Loucy (cell line): ENCODE results near the gene WWTR1.

Experiments
- H2AFZ ChIP-seq: fragments of 200-600 bp; sonication (generic); 2 replicates; pipeline ENCODE4 v1.6.0; 2016; ENCODE audit warnings: antibody characterized with exemption, mild to moderate bottlenecking, low read length, moderate library complexity
- H3F3A ChIP-seq: fragments of 200-600 bp; 2 replicates; pipeline ENCODE4 v1.6.0; 2016; ENCODE audit warnings: antibody characterized with exemption, low read depth, mild to moderate bottlenecking
- H3K27me3 ChIP-seq: fragments of 200-600 bp; sonication (generic); 2 replicates; pipeline ENCODE4 v1.6.1; 2014; ENCODE audit warnings: low read length, mild to moderate bottlenecking; ENCODE audit not compliant: insufficient read depth, poor library complexity, severe bottlenecking
- H3K36me3 ChIP-seq: fragments of 200-600 bp; sonication (generic); 2 replicates; pipeline ENCODE4 v1.6.1; 2016; ENCODE audit warnings: low read length; ENCODE audit not compliant: insufficient read depth
- H3K4me1 ChIP-seq: fragments of 200-600 bp; sonication (generic); 2 replicates; pipeline ENCODE4 v1.5.1; 2014; ENCODE audit warnings: low read length, mild to moderate bottlenecking; ENCODE audit not compliant: insufficient read depth, poor library complexity, severe bottlenecking
- H3K4me2 ChIP-seq: fragments of 200-600 bp; sonication (generic); 2 replicates; pipeline ENCODE4 v1.6.0; 2014; ENCODE audit warnings: antibody characterized with exemption, low read length, low read depth, mild to moderate bottlenecking; ENCODE audit not compliant: poor library complexity, severe bottlenecking
- H3K4me3 ChIP-seq: fragments of 200-600 bp; sonication (generic); 2 replicates; pipeline ENCODE4 v1.5.1; 2014; ENCODE audit warnings: low read length, mild to moderate bottlenecking, mixed read lengths; ENCODE audit not compliant: poor library complexity, severe bottlenecking
- H3K79me2 ChIP-seq: fragments of 200-600 bp; sonication (generic); 2 replicates; pipeline ENCODE4 v1.6.1; 2014; ENCODE audit warnings: low read length; ENCODE audit not compliant: insufficient read depth
- H3K9ac ChIP-seq: fragments of 200-600 bp; sonication (generic); 2 replicates; pipeline ENCODE4 v1.6.0; 2014; ENCODE audit warnings: mild to moderate bottlenecking, low read depth, low read length, moderate library complexity; ENCODE audit not compliant: poor library complexity, severe bottlenecking
- H3K9me2 ChIP-seq: fragments of 200-600 bp; sonication (generic); replicated peaks from 2 replicates; pipeline ENCODE4 v1.6.1; 2016; ENCODE audit warnings: low read depth, low read length, mixed read lengths
- H3K9me3 ChIP-seq: fragments of 200-600 bp; sonication (generic); 2 replicates; pipeline ENCODE4 v1.6.1; 2014; ENCODE audit warnings: mild to moderate bottlenecking, antibody characterized with exemption, low read length, low read depth; ENCODE audit not compliant: insufficient read depth
- H4K20me1 ChIP-seq: fragments of 200-600 bp; sonication (generic); 2 replicates; pipeline ENCODE4 v1.6.0; 2014; ENCODE audit warnings: antibody characterized with exemption, low read length, mild to moderate bottlenecking; ENCODE audit not compliant: insufficient read depth, poor library complexity, severe bottlenecking
- EZH2phosphoT487 ChIP-seq: fragments of 200-600 bp; IDR thresholded peaks from 2 replicates; pipeline ENCODE4 v1.6.1; 2018; ENCODE audit warnings: antibody characterized with exemption, mild to moderate bottlenecking, moderate library complexity, borderline replicate concordance
- TF ChIP-seq, protein P1 (sequence below): fragments of 200-600 bp; sonication (generic); conservative IDR thresholded peaks from 2 replicates; pipeline ENCODE4 v1.5.1; 2014; ENCODE audit warnings: mild to moderate bottlenecking, antibody characterized with exemption, low read length

Gene WWTR1

GRCh38 chr3:149560001-149560400 lies 97.8 kb downstream of the WWTR1 start:
- Histone ChIP-seq H3K79me2 (no peaks in the 10 kb centered on the region), H3K36me3 (no peaks in the 10 kb centered on the region), H3K4me2 (no peak overlapping the region), H3K4me1 (peaks cover 3% of the 10 kb centered on the region), H3K4me3 (no peak overlapping the region), H3K27me3 (no peaks in the 10 kb centered on the region), H3K9ac (no peak overlapping the region), H4K20me1 (no peaks in the 10 kb centered on the region), H2AFZ (no peak overlapping the region), H3K9me2 (no peaks in the 10 kb centered on the region), H3F3A (no peaks in the 10 kb centered on the region), H3K9me3 (no peaks in the 10 kb centered on the region)
- TF ChIP-seq, protein P1, sequence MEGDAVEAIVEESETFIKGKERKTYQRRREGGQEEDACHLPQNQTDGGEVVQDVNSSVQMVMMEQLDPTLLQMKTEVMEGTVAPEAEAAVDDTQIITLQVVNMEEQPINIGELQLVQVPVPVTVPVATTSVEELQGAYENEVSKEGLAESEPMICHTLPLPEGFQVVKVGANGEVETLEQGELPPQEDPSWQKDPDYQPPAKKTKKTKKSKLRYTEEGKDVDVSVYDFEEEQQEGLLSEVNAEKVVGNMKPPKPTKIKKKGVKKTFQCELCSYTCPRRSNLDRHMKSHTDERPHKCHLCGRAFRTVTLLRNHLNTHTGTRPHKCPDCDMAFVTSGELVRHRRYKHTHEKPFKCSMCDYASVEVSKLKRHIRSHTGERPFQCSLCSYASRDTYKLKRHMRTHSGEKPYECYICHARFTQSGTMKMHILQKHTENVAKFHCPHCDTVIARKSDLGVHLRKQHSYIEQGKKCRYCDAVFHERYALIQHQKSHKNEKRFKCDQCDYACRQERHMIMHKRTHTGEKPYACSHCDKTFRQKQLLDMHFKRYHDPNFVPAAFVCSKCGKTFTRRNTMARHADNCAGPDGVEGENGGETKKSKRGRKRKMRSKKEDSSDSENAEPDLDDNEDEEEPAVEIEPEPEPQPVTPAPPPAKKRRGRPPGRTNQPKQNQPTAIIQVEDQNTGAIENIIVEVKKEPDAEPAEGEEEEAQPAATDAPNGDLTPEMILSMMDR = no peak
- TF ChIP-seq EZH2phosphoT487 = no peak

DNA sequence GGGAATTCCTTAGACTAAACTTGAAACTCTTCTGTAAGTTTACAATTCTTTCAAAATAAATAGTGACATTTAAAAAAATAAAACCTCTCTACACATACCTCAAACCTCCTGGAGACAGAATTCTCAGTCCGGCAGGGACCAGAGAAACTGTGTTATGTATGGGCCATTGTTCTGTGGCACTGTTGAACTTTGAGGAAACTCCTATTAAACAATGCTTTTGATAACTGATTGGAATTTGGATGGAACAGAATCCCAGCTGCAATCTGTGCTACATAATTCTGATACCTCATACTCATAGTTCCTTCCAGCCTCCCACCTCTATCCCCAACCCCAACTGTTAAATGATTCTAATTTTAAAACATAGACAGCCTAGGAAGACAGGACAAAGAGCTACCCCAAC lies 98.3 kb downstream of the WWTR1 start:
- no peaks in the 10 kb centered on the region for H4K20me1 ChIP-seq
- no peak overlapping the region for H3K9ac ChIP-seq
- H3K9me2 ChIP-seq = no peaks in the 10 kb centered on the region
- H3K79me2 ChIP-seq = no peaks in the 10 kb centered on the region
- no peaks in the 10 kb centered on the region for H3K27me3 ChIP-seq
- TF ChIP-seq, protein P1 = no peak
- TF ChIP-seq EZH2phosphoT487 = no peak
- H3K36me3 ChIP-seq = no peaks in the 10 kb centered on the region
- H3K4me3 ChIP-seq = no peak overlapping the region
- peaks cover 8% of the 10 kb centered on the region for H3K4me1 ChIP-seq
- H3F3A ChIP-seq = no peaks in the 10 kb centered on the region
- no peak overlapping the region for H2AFZ ChIP-seq
- H3K9me3 ChIP-seq = no peaks in the 10 kb centered on the region
- H3K4me2 ChIP-seq = no peak overlapping the region

DNA sequence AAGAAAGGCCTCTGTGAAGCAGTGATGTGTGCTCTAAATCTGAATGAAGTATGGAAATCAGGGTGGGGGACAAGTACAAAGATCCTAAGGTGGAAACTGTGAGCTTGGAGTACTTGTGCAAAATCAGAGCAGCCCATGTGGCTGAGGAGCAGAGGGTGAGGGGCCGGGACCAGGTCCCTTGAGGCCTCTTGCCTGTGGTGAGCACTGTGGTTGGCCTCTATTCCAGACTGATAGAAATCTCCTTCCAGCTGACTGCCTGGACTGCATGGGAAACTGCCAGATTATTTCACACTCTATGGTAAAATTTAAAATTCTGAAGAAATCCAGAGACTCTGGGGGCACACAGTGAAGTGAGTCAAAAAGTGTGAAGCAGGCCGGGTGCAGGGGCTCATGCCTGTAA lies 101.9 kb downstream of the WWTR1 start:
- Histone ChIP-seq H3K4me1 (peaks cover 10% of the 10 kb centered on the region), H3K36me3 (no peaks in the 10 kb centered on the region), H2AFZ (no peak overlapping the region), H3K4me3 (no peak overlapping the region), H3K79me2 (no peaks in the 10 kb centered on the region), H4K20me1 (no peaks in the 10 kb centered on the region), H3K27me3 (no peaks in the 10 kb centered on the region), H3K9me3 (no peaks in the 10 kb centered on the region), H3F3A (no peaks in the 10 kb centered on the region), H3K9ac (no peak overlapping the region), H3K4me2 (no peak overlapping the region), H3K9me2 (no peaks in the 10 kb centered on the region)
- TF ChIP-seq, protein P1 = no peak
- TF ChIP-seq EZH2phosphoT487 = no peak
